Measurements from ENCODE around the gene STIM1.

Gene STIM1

GRCh38 chr11:3967695-3968094 is 112.2 kb downstream of the STIM1 start:
- TF ChIP-seq ZNF70 (CRISPR knock-in tag; IDR thresholded peaks at IDR 0.05), result no peak
- no peak for TF ChIP-seq ZNF8 (CRISPR knock-in tag; IDR thresholded peaks at IDR 0.05)
- TF ChIP-seq BACH2 (CRISPR knock-in tag; IDR thresholded peaks at IDR 0.05; ENCODE audit: borderline replicate concordance), result no peak
- TF ChIP-seq TCF4 (CRISPR knock-in tag; IDR thresholded peaks at IDR 0.05; ENCODE audit: borderline replicate concordance), result no peak
- no peak for TF ChIP-seq RARB (CRISPR knock-in tag; IDR thresholded peaks at IDR 0.05)
- TF ChIP-seq ESRRG (CRISPR knock-in tag; IDR thresholded peaks at IDR 0.05), result no peak
- TF ChIP-seq ARNTL (CRISPR knock-in tag; IDR thresholded peaks at IDR 0.05; ENCODE audit: borderline replicate concordance, low read depth), result no peak
- TF ChIP-seq PPARA (CRISPR knock-in tag; IDR thresholded peaks at IDR 0.05; ENCODE audit: borderline replicate concordance), result no peak
- no peak for TF ChIP-seq ZFP3 (CRISPR knock-in tag; IDR thresholded peaks at IDR 0.05)
- TF ChIP-seq ZC3H10 (CRISPR knock-in tag; IDR thresholded peaks at IDR 0.05), result no peak
- TF ChIP-seq ZFP30 (CRISPR knock-in tag; IDR thresholded peaks at IDR 0.05), result no peak
- TF ChIP-seq GLIS3 (CRISPR knock-in tag; IDR thresholded peaks at IDR 0.05), result no peak
- ATAC-seq, result no peak

GRCh38 chr11:3969200-3969599 is 113.7 kb downstream of the STIM1 start:
- ATAC-seq, result no peak
- TF ChIP-seq TOX (CRISPR knock-in tag; IDR thresholded peaks at IDR 0.05; ENCODE audit: borderline replicate concordance) (no peak), TSHZ2 (CRISPR knock-in tag; IDR thresholded peaks at IDR 0.05) (no peak), PPARA (CRISPR knock-in tag; IDR thresholded peaks at IDR 0.05; ENCODE audit: borderline replicate concordance) (no peak), OSR1 (CRISPR knock-in tag; IDR thresholded peaks at IDR 0.05) (no peak), TCF4 (CRISPR knock-in tag; IDR thresholded peaks at IDR 0.05; ENCODE audit: borderline replicate concordance) (no peak), ZC3H10 (CRISPR knock-in tag; IDR thresholded peaks at IDR 0.05) (no peak), PATZ1 (CRISPR knock-in tag; IDR thresholded peaks at IDR 0.05; ENCODE audit: borderline replicate concordance) (no peak), ZNF8 (CRISPR knock-in tag; IDR thresholded peaks at IDR 0.05) (no peak), ISL1 (CRISPR knock-in tag; IDR thresholded peaks at IDR 0.05) (no peak), GLIS3 (CRISPR knock-in tag; IDR thresholded peaks at IDR 0.05) (no peak), CSDC2 (CRISPR knock-in tag; IDR thresholded peaks at IDR 0.05) (no peak), ESRRG (CRISPR knock-in tag; IDR thresholded peaks at IDR 0.05) (no peak), RARB (CRISPR knock-in tag; IDR thresholded peaks at IDR 0.05) (no peak), ZNF565 (CRISPR knock-in tag; conservative IDR thresholded peaks at IDR 0.05; ENCODE audit: low read depth) (no peak), ARNTL (CRISPR knock-in tag; IDR thresholded peaks at IDR 0.05; ENCODE audit: borderline replicate concordance, low read depth) (no peak)

GRCh38 chr11:3969613-3970012 is 114.1 kb downstream of the STIM1 start:
- TF ChIP-seq PPARA (CRISPR knock-in tag; IDR thresholded peaks at IDR 0.05; ENCODE audit: borderline replicate concordance) (no peak), ISL1 (CRISPR knock-in tag; IDR thresholded peaks at IDR 0.05) (no peak), BACH2 (CRISPR knock-in tag; IDR thresholded peaks at IDR 0.05; ENCODE audit: borderline replicate concordance) (no peak), SNAI2 (CRISPR knock-in tag; IDR thresholded peaks at IDR 0.05) (no peak), GLIS3 (CRISPR knock-in tag; IDR thresholded peaks at IDR 0.05) (no peak), PATZ1 (CRISPR knock-in tag; IDR thresholded peaks at IDR 0.05; ENCODE audit: borderline replicate concordance) (no peak), CREB5 (CRISPR knock-in tag; IDR thresholded peaks at IDR 0.05; ENCODE audit: low read depth) (no peak), POU6F1 (CRISPR knock-in tag; IDR thresholded peaks at IDR 0.05; ENCODE audit: borderline replicate concordance, low read depth) (no peak), TOX (CRISPR knock-in tag; IDR thresholded peaks at IDR 0.05; ENCODE audit: borderline replicate concordance) (no peak), ZC3H10 (CRISPR knock-in tag; IDR thresholded peaks at IDR 0.05) (no peak), ZNF565 (CRISPR knock-in tag; conservative IDR thresholded peaks at IDR 0.05; ENCODE audit: low read depth) (no peak), ESRRG (CRISPR knock-in tag; IDR thresholded peaks at IDR 0.05) (no peak), CSRNP3 (CRISPR knock-in tag; IDR thresholded peaks at IDR 0.05) (no peak), OSR1 (CRISPR knock-in tag; IDR thresholded peaks at IDR 0.05) (no peak), ZNF8 (CRISPR knock-in tag; IDR thresholded peaks at IDR 0.05) (no peak), TSHZ2 (CRISPR knock-in tag; IDR thresholded peaks at IDR 0.05) (no peak)
- no peak for ATAC-seq

All from SK-N-SH treated with all-trans-retinoic acid at 6 μM for 48 hours (cell line).